SK-N-SH (cell line): ENCODE measurements around the gene CFAP251. TPM values are rescaled to one million over a fixed set of nuclear protein-coding genes. Genes with fewer than 3 reads are reported as not detected.

Experiments
- CTCF ChIA-PET: fragments of 300-600, 350-600 bp; formaldehyde crosslinking; extraction: SDS; loops from one replicate; lab custom pipeline; 2021; lab: Yijun Ruan, JAX
- POLR2A ChIA-PET: fragments of 350-600 bp; sonication (Branson Sonifier 250); formaldehyde crosslinking; extraction: SDS; loops from one replicate; lab custom pipeline; 2020; ENCODE audit warnings: antibody characterized with exemption, inconsistent platforms; lab: Yijun Ruan, JAX
- DNase-seq: peaks from one replicate; pipeline ENCODE4 v3.0.0; 2012
- H2AFZ ChIP-seq: fragments of 200-600 bp; sonication (generic); 2 replicates; pipeline ENCODE4 v1.8.1; 2016; ENCODE audit warnings: antibody characterized with exemption, mild to moderate bottlenecking, low read depth
- H3F3A ChIP-seq: fragments of 200-600 bp; sonication (generic); replicated peaks from 2 replicates; pipeline ENCODE3; 2016; ENCODE audit warnings: antibody characterized with exemption, mild to moderate bottlenecking; ENCODE audit not compliant: insufficient read depth
- H3K27ac ChIP-seq, 2 experiments: fragments of 200-500 bp in 1 of 2; fragments of 200-600 bp in 1 of 2; sonication (Bioruptor generic) in 1 of 2; sonication (generic), shearing (Covaris generic) in 1 of 2; 2 replicates each; pipeline versions ENCODE4 v1.5.1 to v1.6.1; 2014 to 2016; ENCODE audit warnings: low read depth in 2 of 2, inconsistent platforms in 1 of 2, low read length in 1 of 2, mild to moderate bottlenecking in 1 of 2, mixed read lengths in 1 of 2
- H3K27me3 ChIP-seq: fragments of 200-600 bp; sonication (generic), shearing (Covaris generic); 2 replicates; pipeline ENCODE4 v1.6.1; 2016; ENCODE audit warnings: mixed run types; ENCODE audit not compliant: insufficient read depth
- H3K36me3 ChIP-seq, 2 experiments: fragments of 200-500 bp in 1 of 2; fragments of 200-600 bp in 1 of 2; sonication (Bioruptor generic) in 1 of 2; sonication (generic) in 1 of 2; replicated peaks in 1 of 2; 2 replicates each; pipeline versions ENCODE3 to v1.5.1; 2014 to 2016; ENCODE audit warnings: low read length in 1 of 2, mild to moderate bottlenecking in 1 of 2; ENCODE audit not compliant: insufficient read depth in 2 of 2, control insufficient read depth in 1 of 2
- H3K4me1 ChIP-seq, 2 experiments: fragments of 200-500 bp in 1 of 2; fragments of 200-600 bp in 1 of 2; sonication (Bioruptor generic) in 1 of 2; sonication (generic), shearing (Covaris generic) in 1 of 2; 2 replicates each; pipeline versions ENCODE4 v1.5.1 to v1.6.1; 2014 to 2016; ENCODE audit warnings: low read depth in 1 of 2, low read length in 1 of 2, mixed run types in 1 of 2; ENCODE audit not compliant: insufficient read depth in 2 of 2, control insufficient read depth in 1 of 2
- H3K4me2 ChIP-seq: fragments of 200-600 bp; sonication (generic), shearing (Covaris generic); 2 replicates; pipeline ENCODE4 v1.6.1; 2017; ENCODE audit warnings: mixed run types
- H3K4me3 ChIP-seq, 2 experiments: fragments of 200-500 bp in 1 of 2; fragments of 200-600 bp in 1 of 2; sonication (Bioruptor generic) in 1 of 2; sonication (generic), shearing (Covaris generic) in 1 of 2; 2 replicates each; pipeline versions ENCODE4 v1.5.1 to v1.8.1; 2014 to 2016; ENCODE audit warnings: low read depth in 2 of 2, inconsistent platforms in 1 of 2, low read length in 1 of 2, mild to moderate bottlenecking in 1 of 2, mixed read lengths in 1 of 2, moderate library complexity in 1 of 2
- H3K79me2 ChIP-seq: fragments of 200-600 bp; sonication (generic); 2 replicates; pipeline ENCODE4 v1.8.1; 2017; ENCODE audit warnings: mild to moderate bottlenecking; ENCODE audit not compliant: insufficient read depth
- H3K9ac ChIP-seq: fragments of 200-600 bp; sonication (generic); 2 replicates; pipeline ENCODE4 v1.6.1; 2017; ENCODE audit warnings: mixed run types
- H3K9me2 ChIP-seq: fragments of 200-600 bp; sonication (generic); 2 replicates; pipeline ENCODE4 v1.6.1; 2017; ENCODE audit warnings: mixed run types
- H3K9me3 ChIP-seq: fragments of 200-600 bp; sonication (generic); 2 replicates; pipeline ENCODE4 v1.6.1; 2017; ENCODE audit warnings: mixed run types, mild to moderate bottlenecking, moderate library complexity
- H4K20me1 ChIP-seq: fragments of 200-600 bp; sonication (generic); 2 replicates; pipeline ENCODE4 v1.6.1; 2017; ENCODE audit warnings: mild to moderate bottlenecking, mixed run types; ENCODE audit not compliant: insufficient read depth
- EP300 ChIP-seq, 2 experiments: IDR thresholded peaks; 2 replicates each; pipeline versions ENCODE4 v1.4.0 to v1.6.1; 2012; ENCODE audit warnings: borderline replicate concordance in 1 of 2, low read depth in 1 of 2, low read length in 1 of 2
- FOSL2 ChIP-seq: IDR thresholded peaks from 2 replicates; pipeline ENCODE4 v1.4.0; 2012; ENCODE audit warnings: low read depth, mild to moderate bottlenecking, moderate library complexity, borderline replicate concordance
- FOXJ3 ChIP-seq: sonication (generic); formaldehyde crosslinking; IDR thresholded peaks from 2 replicates; pipeline ENCODE4 v1.5.1; 2020; ENCODE audit warnings: mild to moderate bottlenecking, missing genetic modification reagents
- FOXM1 ChIP-seq: IDR thresholded peaks from 2 replicates; pipeline ENCODE4 v1.4.0; 2012; ENCODE audit warnings: low read depth, mild to moderate bottlenecking
- GABPA ChIP-seq: IDR thresholded peaks from 2 replicates; pipeline ENCODE4 v1.4.0; 2012; ENCODE audit warnings: low read depth, mild to moderate bottlenecking
- JUND ChIP-seq: IDR thresholded peaks from 2 replicates; pipeline ENCODE4 v1.4.0; 2012
- NRF1 ChIP-seq: IDR thresholded peaks from 2 replicates; pipeline ENCODE4 v1.6.1; 2012; ENCODE audit warnings: low read depth, mild to moderate bottlenecking, low read length
- RCOR1 ChIP-seq: fragments of 150-350 bp; IDR thresholded peaks from 2 replicates; pipeline ENCODE4 v1.6.1; 2017; ENCODE audit warnings: antibody characterized with exemption, low read length
- REST ChIP-seq: IDR thresholded peaks from 2 replicates; pipeline ENCODE4 v1.6.1; 2012; ENCODE audit warnings: mild to moderate bottlenecking, low read depth, low read length, moderate library complexity
- RFX5 ChIP-seq: IDR thresholded peaks from 2 replicates; pipeline ENCODE4 v1.6.1; 2012; ENCODE audit warnings: mild to moderate bottlenecking, improper control_type of control experiment, low read length
- SIN3A ChIP-seq: IDR thresholded peaks from 2 replicates; pipeline ENCODE4 v1.6.1; 2012; ENCODE audit warnings: low read depth, mild to moderate bottlenecking, low read length, moderate library complexity, borderline replicate concordance
- SMC3 ChIP-seq: IDR thresholded peaks from 2 replicates; pipeline ENCODE4 v1.6.1; 2012; ENCODE audit warnings: low read depth, low read length, improper control_type of control experiment
- TAF1 ChIP-seq: IDR thresholded peaks from 2 replicates; pipeline ENCODE4 v1.6.1; 2012; ENCODE audit warnings: low read depth, mild to moderate bottlenecking, low read length, moderate library complexity, borderline replicate concordance
- USF2 ChIP-seq: fragments of 150-350 bp; IDR thresholded peaks from 2 replicates; pipeline ENCODE4 v1.6.1; 2017; ENCODE audit warnings: antibody characterized with exemption, low read length, low read depth, borderline replicate concordance
- YY1 ChIP-seq: IDR thresholded peaks from 2 replicates; pipeline ENCODE4 v1.4.0; 2012; ENCODE audit warnings: low read depth, mild to moderate bottlenecking
- ZBTB33 ChIP-seq: IDR thresholded peaks from 2 replicates; pipeline ENCODE4 v1.4.0; 2012; ENCODE audit warnings: low read depth, borderline replicate concordance
- WGBS: methylation state at CpG from one replicate; pipeline ENCODE4 v1.1.6; 2017; ENCODE audit warnings: low lambda C conversion rate; 5-methylcytosine and 5-hydroxymethylcytosine counted together
- polyA plus RNA-seq, 3 experiments: library from polyadenylated mRNA; depleted of rRNA; stranded (reverse); fragments of >200 nt; gene quantifications; 2 replicates each; pipeline ENCODE4 v1.2.3, GENCODE V29; 2012
- TF ChIP-seq, protein P1 (sequence below): fragments of 200-600 bp; sonication (generic); IDR thresholded peaks from 2 replicates; pipeline ENCODE4 v1.6.1; 2017; ENCODE audit warnings: antibody characterized with exemption, mild to moderate bottlenecking, moderate library complexity

The CFAP251 gene
- polyA plus RNA-seq, 1 of the 3 experiments (the other 2 are of a cell fraction): 5.7 TPM

- CTCF ChIA-PET: interaction anchor here (0.9 to 5.6 kb wide), 2 partner anchors 88 to 105 kb away, joined by 3 to 30 read pairs; partner anchors contain the start of gene RHOF
- POLR2A ChIA-PET: no interaction called here
Observed at GRCh38 chr12:121899590-121899989, 18.8 kb upstream of the CFAP251 start.

More at GRCh38 chr12:121899590-121899989, 18.8 kb upstream of the CFAP251 start:
- peaks cover 8% of the 10 kb centered on the region for H3F3A ChIP-seq
- H3K9me2 ChIP-seq: no peaks in the 10 kb centered on the region
- no peak overlapping the region for H3K4me2 ChIP-seq
- H2AFZ ChIP-seq: no peak overlapping the region
- H3K27me3 ChIP-seq: no peaks in the 10 kb centered on the region
- H4K20me1 ChIP-seq: 0 out of 2 replicates have a peak, but pooled peaks cover 4% of the 10 kb centered on the region
- H3K27ac ChIP-seq: no peak overlapping the region
- H3K9me3 ChIP-seq: no peaks in the 10 kb centered on the region
- no peaks in the 10 kb centered on the region for H3K4me1 ChIP-seq
- H3K79me2 ChIP-seq: peaks cover 62% of the 10 kb centered on the region
- WGBS: 95% methylated on average over 8 of the region's 14 CpGs
- peaks cover 37 to 65% of the 10 kb centered on the region in 2 experiments for H3K36me3 ChIP-seq
- no peak overlapping the region for H3K9ac ChIP-seq
- DNase-seq: no peak
- no peak overlapping the region for H3K4me3 ChIP-seq
- TF ChIP-seq TAF1 (no peak), RCOR1 (no peak), FOXJ3 (CRISPR knock-in tag) (no peak), FOSL2 (no peak), YY1 (no peak), SMC3 (no peak), FOXM1 (no peak), GABPA (no peak), SIN3A (no peak), REST (no peak), RFX5 (no peak), EP300 (IDR thresholded peaks at IDR 0.05; ENCODE audit: borderline replicate concordance in 1 of 2, low read depth in 1 of 2, low read length in 1 of 2) (no peak), NRF1 (no peak), ZBTB33 (no peak), USF2 (no peak), JUND (no peak)
- TF ChIP-seq, protein P1, sequence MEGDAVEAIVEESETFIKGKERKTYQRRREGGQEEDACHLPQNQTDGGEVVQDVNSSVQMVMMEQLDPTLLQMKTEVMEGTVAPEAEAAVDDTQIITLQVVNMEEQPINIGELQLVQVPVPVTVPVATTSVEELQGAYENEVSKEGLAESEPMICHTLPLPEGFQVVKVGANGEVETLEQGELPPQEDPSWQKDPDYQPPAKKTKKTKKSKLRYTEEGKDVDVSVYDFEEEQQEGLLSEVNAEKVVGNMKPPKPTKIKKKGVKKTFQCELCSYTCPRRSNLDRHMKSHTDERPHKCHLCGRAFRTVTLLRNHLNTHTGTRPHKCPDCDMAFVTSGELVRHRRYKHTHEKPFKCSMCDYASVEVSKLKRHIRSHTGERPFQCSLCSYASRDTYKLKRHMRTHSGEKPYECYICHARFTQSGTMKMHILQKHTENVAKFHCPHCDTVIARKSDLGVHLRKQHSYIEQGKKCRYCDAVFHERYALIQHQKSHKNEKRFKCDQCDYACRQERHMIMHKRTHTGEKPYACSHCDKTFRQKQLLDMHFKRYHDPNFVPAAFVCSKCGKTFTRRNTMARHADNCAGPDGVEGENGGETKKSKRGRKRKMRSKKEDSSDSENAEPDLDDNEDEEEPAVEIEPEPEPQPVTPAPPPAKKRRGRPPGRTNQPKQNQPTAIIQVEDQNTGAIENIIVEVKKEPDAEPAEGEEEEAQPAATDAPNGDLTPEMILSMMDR: no peak
